Mucosa of stomach (tissue), 1 donor: Measurements from ENCODE around the gene LSM14A.
"Not testable (repeated sequence)": the region's sequence is repeated elsewhere in the genome, so short reads cannot be mapped to it uniquely, and the experiment has no call there.

Experiments
- H3K27me3 ChIP-seq: one replicate; pipeline ENCODE4 v1.7.0; 2013; ENCODE audit warnings: mild to moderate bottlenecking, low read length; ENCODE audit not compliant: control insufficient read depth, insufficient read depth
- H3K36me3 ChIP-seq: one replicate; pipeline ENCODE4 v1.7.0; 2013; ENCODE audit warnings: low read length; ENCODE audit not compliant: control insufficient read depth, insufficient read depth
- H3K4me1 ChIP-seq: one replicate; pipeline ENCODE4 v1.7.0; 2013; ENCODE audit warnings: mild to moderate bottlenecking, low read length; ENCODE audit not compliant: control insufficient read depth, insufficient read depth
- H3K4me3 ChIP-seq: one replicate; pipeline ENCODE4 v1.7.0; 2013; ENCODE audit warnings: low read length
- H3K9ac ChIP-seq: one replicate; pipeline ENCODE4 v1.7.0; 2013; ENCODE audit warnings: mild to moderate bottlenecking, low read length, moderate library complexity
- H3K9me3 ChIP-seq: one replicate; pipeline ENCODE4 v1.7.0; 2013; ENCODE audit warnings: mild to moderate bottlenecking, low read length, moderate library complexity; ENCODE audit not compliant: control insufficient read depth
- donor health status: Pancreatic carcinoma.

The LSM14A gene

DNA sequence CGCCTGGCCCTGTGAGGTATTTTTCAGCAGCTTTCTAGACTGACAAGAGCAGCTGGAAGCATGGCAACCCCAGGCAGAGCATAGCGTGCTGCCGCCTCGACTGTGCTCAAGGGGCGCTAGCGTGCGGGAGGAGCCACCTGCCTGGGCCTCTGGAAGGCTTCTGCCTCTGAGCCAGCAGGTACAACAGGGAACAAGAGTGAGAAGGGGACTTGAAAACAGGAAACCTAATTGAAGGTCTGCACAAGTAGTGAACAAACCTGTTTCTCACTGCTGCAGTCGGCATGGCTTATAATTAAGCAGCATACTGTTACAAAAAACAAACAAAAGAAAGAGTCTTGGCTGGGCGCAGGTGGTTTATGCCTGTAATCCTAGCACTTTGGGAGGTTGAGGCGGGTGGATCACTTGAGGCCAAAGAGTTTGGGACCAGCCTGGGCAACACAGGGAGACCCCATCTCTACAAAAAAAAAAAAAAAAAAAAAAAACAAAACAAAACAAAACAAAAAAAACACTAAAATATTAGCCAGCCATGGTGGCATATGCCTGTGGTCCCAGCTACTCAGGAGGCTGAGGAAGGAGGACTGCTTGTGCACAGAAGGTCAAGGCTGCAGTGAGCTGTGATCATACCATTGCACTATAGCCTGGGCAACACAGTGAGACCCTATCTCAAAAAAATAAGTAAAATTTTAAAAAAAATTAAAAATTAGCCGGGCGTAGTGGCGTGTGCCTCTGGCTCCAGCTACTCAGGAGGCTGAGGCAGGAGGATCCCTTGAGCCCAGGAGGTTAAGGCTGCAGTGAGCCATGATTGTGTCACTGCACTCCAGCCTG, 69.4 kb downstream of the LSM14A start:
- Histone ChIP-seq H3K36me3 (no peaks in the 10 kb centered on the region), H3K4me3 (no peak overlapping the region), H3K27me3 (no peaks in the 10 kb centered on the region), H3K4me1 (no peaks in the 10 kb centered on the region), H3K9ac (no peak overlapping the region), H3K9me3 (no peaks in the 10 kb centered on the region)

DNA sequence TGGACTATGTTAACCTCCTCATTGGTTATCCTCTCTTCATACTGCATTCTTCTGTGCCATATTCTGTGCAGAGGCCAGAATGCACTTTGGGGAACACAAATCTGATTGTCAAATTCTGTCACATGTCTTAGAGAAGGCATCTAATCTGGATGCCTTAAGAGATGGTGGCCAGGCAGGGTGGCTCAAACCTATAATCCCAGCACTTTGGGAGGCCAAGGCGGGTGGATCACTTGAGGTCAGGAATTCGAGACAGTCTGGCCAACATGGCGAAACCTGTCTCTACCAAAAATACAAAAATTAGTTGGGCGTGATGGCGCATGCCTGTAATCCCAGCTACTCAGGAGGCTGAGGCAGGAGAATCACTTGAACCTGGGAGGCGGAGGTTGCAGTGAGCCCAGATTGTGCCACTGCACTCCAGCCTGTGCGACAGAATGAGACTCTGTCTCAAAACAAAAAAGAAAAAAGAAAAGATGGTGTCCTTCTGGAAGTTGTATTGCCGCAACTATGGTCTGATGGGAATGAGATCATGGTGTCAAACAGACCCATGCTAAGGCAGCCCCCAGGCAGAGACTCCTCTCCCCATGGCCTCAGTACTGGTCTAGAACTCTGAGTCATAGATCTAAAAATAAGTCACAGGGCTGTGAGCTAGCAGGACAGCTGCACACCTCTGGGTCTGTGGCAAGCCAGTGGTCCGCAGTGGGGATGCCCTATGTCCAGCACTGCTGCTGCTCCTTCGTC, 71.0 kb downstream of the LSM14A start:
- H3K4me1 ChIP-seq, H3K9ac ChIP-seq, H3K9me3 ChIP-seq, H3K27me3 ChIP-seq, H3K4me3 ChIP-seq, H3K36me3 ChIP-seq: not testable (repeated sequence)

DNA sequence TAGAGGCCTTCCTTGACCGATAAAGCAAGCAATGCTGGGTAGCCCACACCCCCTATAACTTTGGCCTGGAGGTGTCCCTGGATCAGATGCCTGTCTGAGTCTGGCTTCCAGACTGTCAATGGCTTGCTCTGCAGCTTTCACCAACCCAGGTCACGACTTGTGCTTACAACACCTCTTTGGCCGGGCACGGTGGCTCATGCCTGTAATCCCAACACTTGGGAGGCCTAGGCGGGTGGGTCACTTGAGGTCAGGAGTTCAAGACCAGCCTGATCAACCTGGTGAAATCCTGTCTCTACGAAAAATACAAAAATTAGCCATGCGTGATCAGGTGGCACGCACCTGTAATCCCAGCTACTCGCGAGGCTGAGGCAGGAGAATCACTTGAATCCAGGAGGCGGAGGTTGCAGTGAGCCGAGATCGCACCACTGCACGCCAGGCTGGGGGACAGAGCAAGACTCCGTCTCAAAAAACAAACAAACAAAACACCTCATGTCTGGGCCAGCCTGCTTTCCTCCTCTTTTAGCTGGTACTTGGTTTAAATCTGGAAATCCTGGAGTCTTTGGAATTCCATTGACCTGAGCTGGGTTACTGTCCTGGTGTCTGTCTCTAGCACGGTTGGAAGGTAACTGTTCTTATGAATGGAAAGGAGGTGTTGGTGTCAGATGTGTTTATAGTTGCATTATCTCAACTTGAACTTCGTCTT, 71.7 kb downstream of the LSM14A start:
- Histone ChIP-seq H3K27me3 (no peaks in the 10 kb centered on the region), H3K4me3 (no peak overlapping the region), H3K9me3 (no peaks in the 10 kb centered on the region), H3K9ac (no peak overlapping the region), H3K4me1 (no peaks in the 10 kb centered on the region), H3K36me3 (no peaks in the 10 kb centered on the region)

DNA sequence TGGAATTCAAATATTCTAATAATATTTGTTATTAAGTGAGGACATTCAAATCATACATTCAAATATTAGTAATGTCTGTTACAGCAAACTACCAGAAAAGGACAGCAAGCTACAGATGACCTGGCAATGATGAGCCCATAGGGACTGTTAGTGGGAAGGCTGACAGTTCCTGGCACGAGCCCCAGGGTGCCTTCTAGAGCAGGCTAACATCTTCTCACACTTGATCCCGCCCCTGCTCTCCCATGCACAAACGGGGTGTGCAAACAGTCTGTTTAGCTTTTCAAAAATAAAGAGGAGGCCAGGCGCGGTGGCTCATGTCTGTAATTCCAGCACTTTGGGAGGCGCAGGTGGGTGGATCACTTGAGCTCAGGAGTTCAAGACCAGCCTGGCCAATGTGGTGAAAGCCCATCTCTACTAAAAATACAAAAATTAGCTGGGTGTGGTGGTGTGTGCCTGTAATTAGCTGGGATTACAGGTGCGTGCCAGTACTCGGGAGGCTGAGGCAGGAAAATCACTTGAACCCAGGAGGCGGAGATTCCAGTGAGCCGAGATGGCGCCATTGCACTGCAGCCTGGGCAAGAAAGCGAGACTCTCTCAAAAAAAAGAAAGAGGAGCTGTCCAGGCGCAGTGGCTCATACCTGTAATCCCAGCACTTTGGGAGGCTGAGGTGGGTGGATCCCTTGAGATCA, 72.5 kb downstream of the LSM14A start:
- H3K4me3 ChIP-seq: no peak overlapping the region
- H3K9ac ChIP-seq: no peak overlapping the region
- no peaks in the 10 kb centered on the region for H3K27me3 ChIP-seq
- no peaks in the 10 kb centered on the region for H3K36me3 ChIP-seq
- H3K4me1 ChIP-seq: no peaks in the 10 kb centered on the region
- no peaks in the 10 kb centered on the region for H3K9me3 ChIP-seq

DNA sequence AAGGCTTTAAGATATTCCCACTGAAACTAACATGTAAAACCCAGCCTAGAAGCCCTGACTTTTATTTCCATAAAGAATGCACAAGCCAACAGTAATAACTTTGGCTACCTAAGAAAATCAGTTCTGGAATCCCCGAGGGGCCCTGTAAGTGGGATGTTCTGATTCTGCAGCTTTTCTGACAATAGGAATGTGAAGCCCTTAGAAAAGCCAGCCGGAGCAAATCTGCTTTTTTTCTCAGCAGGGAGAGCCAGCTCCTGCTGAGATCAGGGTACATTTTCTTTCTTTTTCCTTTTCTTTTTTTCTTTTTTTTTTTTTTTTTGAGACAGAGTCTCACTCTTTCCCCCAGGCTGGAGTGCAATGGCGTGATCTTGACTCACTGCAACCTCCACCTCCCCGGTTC, 74.0 kb downstream of the LSM14A start:
- Histone ChIP-seq H3K9me3 (no peaks in the 10 kb centered on the region), H3K9ac (no peak overlapping the region), H3K27me3 (no peaks in the 10 kb centered on the region), H3K4me3 (no peak overlapping the region), H3K4me1 (no peaks in the 10 kb centered on the region), H3K36me3 (no peaks in the 10 kb centered on the region)

DNA sequence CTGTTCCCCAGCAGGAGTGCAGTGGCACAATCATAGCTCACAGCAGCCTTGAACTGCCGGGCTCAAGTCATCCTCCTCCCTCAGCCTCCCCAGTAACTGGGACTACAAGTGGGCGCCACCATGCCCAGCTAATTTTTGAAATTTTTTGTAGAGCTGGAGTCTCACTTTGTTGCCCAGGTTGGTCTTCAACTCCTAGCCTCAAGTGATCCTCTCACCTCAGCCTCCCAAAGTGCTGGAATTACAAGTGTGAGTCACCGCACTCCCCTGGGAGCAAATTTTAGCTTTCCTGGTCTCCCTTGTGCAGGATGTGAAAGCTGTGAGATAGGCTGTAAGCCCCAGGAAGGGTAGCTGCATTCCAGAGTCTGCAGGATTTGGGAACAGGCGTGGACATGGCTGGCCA, 76.6 kb downstream of the LSM14A start:
- Histone ChIP-seq H3K9ac (no peak overlapping the region), H3K4me3 (no peak overlapping the region), H3K36me3 (no peaks in the 10 kb centered on the region), H3K4me1 (no peaks in the 10 kb centered on the region), H3K27me3 (no peaks in the 10 kb centered on the region), H3K9me3 (no peaks in the 10 kb centered on the region)

DNA sequence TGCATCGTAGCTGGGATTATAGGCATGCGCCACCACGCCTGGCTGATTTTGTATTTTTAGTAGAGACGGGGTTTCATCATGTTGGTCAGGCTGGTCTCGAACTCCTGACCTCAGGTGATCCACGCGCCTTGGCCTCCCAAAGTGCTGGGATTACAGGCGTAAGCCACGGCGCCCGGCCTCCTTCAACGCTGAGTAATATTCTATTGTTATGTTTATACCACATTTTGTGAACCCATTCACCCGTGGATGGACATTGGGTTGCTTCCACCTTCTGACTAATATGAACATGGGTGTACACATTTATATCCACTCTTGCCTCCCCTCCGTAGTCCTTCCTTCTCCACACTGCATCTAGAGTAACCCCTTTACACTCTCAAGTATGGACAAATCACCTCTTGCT, 80.9 kb downstream of the LSM14A start:
- not testable (repeated sequence) for H3K36me3 ChIP-seq, H3K9me3 ChIP-seq, H3K4me1 ChIP-seq, H3K27me3 ChIP-seq, H3K9ac ChIP-seq, H3K4me3 ChIP-seq

DNA sequence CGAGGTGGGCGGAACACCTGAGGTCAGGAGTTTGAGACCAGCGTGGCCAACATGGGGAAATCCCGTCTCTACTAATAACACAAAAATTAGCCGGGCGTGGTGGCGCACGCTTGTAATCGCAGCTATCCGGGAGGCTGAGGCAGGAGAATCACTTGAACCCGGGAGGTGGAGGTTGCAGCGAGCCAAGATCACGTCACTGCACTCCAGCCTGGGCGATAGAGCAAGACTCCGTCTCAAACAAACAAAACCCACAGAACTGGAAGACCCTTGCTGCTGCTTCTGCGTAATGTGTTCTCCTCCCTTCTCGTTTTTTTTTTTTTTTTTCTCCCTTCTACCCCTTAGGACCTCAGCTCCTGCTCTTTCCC, 81.4 kb downstream of the LSM14A start:
- H3K9me3 ChIP-seq, H3K27me3 ChIP-seq, H3K4me1 ChIP-seq, H3K36me3 ChIP-seq: not testable (repeated sequence)
- H3K4me3 ChIP-seq: peak overlapping the region; percentile 60
- peak overlapping the region; percentile 97 for H3K9ac ChIP-seq

DNA sequence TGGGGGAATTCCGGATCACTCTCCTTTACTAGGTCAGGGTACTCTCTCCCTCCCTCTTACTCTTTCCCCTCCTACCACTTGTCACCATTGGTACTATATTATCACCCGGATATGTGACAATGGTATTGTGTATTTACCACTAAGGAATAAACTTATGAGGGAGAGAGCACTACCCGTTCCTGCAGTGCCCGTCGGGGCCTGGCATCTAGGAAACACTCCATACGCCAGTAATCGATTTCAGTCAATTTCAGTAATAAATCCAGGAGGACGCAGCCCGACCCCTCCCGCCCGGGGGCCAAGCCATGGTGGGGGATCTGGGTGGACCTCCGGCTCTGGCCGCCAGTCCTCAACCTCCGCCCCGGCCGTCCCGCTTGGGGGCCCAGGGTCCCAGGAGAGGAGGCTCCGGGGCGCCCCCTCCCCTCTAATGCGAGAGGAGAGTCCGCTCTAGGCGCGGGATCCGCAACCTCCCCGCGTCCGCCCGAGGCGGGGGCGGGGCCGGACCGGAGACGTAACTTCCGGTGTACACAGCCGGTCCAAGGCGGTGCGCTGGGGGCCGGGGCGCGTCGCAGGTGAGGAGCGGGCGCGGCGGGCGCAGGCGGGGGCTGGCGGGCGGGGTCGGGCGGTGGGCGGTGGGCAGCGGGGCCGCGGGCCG, 81.9 kb downstream of the LSM14A start, which contains the start of gene GARRE1:
Gene GARRE1, plus strand, starts transcription at position 509 of the 652 bp plus-strand sequence. CDS start 45,920 bp downstream, outside the sequence.
- no peaks in the 10 kb centered on the region for H3K36me3 ChIP-seq
- H3K9me3 ChIP-seq: no peaks in the 10 kb centered on the region

DNA sequence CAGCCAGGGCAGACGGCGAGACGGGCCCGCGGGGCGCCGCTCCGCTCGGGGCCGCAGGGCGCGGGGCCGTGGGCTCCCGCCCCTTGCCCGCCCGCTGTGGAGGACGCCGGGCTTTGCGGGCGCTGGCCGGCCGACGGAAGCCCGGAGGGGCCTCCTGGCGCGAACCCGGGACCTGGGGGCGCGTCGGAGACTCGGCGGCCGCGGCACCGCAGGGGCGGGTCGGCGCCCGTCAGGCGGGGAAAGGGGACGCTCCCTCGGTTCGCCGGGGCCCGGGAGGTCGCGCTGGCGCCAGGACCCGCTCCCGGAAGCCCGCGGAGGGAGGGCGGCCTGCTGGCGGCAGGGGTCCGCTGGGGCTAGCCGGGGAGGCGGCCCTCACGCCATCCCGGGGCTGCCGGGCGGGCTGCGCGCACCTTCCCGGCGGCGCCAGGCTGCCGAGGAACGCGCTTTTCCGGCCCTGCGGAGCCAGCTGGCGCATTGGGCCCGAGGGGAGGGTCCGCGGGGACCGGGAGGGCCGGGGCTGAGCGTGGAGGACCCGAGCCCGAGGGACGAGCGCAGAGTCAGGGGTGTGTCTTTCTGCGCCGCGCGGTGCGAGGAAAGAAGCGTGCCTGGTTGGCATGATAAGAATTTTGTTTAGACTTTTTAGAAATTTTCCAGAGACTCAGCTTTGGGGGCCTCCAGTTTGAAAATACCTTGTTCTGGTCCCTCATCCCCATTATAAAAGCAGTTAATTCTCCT, 82.6 kb downstream of the LSM14A start:
- Histone ChIP-seq H3K27me3 (no peaks in the 10 kb centered on the region), H3K4me1 (peaks cover 4% of the 10 kb centered on the region), H3K9ac (peak overlapping the region; percentile 84), H3K36me3 (no peaks in the 10 kb centered on the region), H3K9me3 (no peaks in the 10 kb centered on the region), H3K4me3 (peak overlapping the region; percentile 82)

More for the DNA sequence above, 81.9 kb downstream of the LSM14A start, which contains the start of gene GARRE1:
- Histone ChIP-seq H3K4me1 (peaks cover 4% of the 10 kb centered on the region), H3K4me3 (peak within 1 kb of the TSS; percentile 82), H3K9ac (peak within 1 kb of the TSS; percentile 97), H3K27me3 (no peaks in the 10 kb centered on the region)

DNA sequence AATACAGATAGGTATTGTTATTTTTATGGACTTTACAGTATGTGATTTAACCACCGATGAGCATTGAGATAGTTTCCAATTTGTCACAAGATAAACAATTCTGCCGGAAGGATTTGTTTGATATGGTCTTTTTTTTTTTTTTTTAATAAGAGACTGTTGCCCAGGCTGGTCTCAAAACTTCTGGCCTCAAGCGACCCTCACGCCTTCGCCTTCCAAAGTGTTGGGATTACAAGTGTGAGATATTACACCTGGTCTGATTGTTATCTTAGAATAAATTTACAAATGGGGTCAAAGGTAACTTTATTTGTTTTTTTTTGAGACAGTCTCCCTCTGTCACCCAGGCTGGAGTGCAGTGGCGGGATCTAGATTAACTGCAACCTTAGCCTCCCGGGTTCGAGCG, 83.2 kb downstream of the LSM14A start:
- Histone ChIP-seq H3K4me3 (peak overlapping the region; percentile 82), H3K4me1 (peaks cover 4% of the 10 kb centered on the region), H3K9me3 (no peaks in the 10 kb centered on the region), H3K36me3 (no peaks in the 10 kb centered on the region), H3K27me3 (no peaks in the 10 kb centered on the region), H3K9ac (peak overlapping the region; percentile 84)
